ENCODE measurements around the gene JAM3.

Gene JAM3

DNA sequence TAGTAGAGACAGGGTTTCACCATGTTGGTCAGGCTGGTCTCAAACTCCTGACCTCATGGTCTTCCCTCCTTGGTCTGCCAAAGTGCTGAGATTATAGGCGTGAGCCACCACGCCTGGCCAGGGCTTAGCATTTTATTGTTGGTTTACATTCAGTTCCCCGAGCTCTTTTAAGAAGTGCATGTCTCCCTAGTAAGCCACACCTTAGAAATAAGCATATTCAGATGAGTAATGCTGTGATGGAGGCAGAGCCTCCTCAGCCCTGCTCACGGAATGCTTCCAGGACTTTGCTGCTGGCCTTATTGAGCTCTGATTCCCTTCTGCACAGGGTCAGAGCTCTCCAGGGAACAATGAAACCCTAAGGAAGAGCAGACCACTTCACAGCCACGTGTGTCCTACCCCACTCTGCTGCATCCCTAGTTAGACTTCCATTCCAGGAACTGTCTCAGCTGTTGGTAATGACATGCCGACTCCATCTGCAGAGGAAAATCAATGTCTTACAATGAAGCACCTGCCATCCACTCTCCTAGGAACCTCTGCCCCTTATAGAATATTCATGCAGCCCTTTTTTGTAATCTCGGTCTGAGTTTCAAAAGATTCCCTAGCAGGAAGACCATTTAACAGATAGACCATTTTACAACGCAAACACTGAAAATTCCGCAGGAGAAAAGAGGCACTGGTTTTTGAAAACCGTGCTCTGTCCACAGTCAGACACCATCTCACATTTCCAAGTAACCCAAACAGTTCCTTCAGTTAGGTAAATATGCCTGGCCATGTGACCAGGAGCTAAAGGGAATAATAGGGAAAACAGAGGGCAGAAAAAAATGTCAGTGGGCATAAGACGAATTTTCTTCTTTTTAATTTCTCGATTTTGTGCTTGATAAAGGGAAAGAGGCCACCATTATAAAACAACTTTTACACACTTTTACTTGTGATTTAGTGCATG is 1.7 kb upstream of the JAM3 start:
- H3K4me2 ChIP-seq (ENCODE audit: low read length, poor library complexity, severe bottlenecking), result no peak overlapping the region
- H3K36me3 ChIP-seq (ENCODE audit: control insufficient read depth in 1 of 2, insufficient read depth in 2 of 2, low read depth in 1 of 2, low read length in 2 of 2), result no peaks in the 10 kb centered on the region
- H3K27me3 ChIP-seq (ENCODE audit: control insufficient read depth in 1 of 2, insufficient read depth in 1 of 2, low read length in 2 of 2), result peaks cover 7 to 34% of the 10 kb centered on the region in 2 experiments
- WGBS, result 71% methylated on average over 8 of the region's 12 CpGs
- H2AK5ac ChIP-seq (ENCODE audit: low read length, severe bottlenecking), result no peak overlapping the region
- no peak overlapping the region for H4K91ac ChIP-seq (ENCODE audit: low read length)
- H3K4me1 ChIP-seq (ENCODE audit: control insufficient read depth, insufficient read depth, low read depth, low read length), result no peaks in the 10 kb centered on the region
- no peak overlapping the region for H2AFZ ChIP-seq (ENCODE audit: low read depth, low read length)
- H2BK12ac ChIP-seq (ENCODE audit: low read length in 2 of 2), result no peak overlapping the region
- H3K9me3 ChIP-seq (ENCODE audit: control insufficient read depth, low read length), result no peaks in the 10 kb centered on the region
- no peak overlapping the region for H3K27ac ChIP-seq (ENCODE audit: low read length, poor library complexity, severe bottlenecking)
- no peaks in the 10 kb centered on the region for H3K79me1 ChIP-seq (replicated peaks; ENCODE audit: low read length, poor library complexity, severe bottlenecking)
- no peak overlapping the region for H3K4ac ChIP-seq (ENCODE audit: low read depth in 1 of 2, low read length in 2 of 2)
- H3K23ac ChIP-seq (ENCODE audit: low read length in 2 of 2), result no peak overlapping the region
- no peak overlapping the region for H2BK120ac ChIP-seq (ENCODE audit: low read depth, low read length)
- no peak overlapping the region for H3K4me3 ChIP-seq (ENCODE audit: insufficient read depth in 1 of 2, low read depth in 1 of 2, low read length in 2 of 2)
- no peak overlapping the region for H3K18ac ChIP-seq (ENCODE audit: low read depth in 1 of 2, low read length in 2 of 2)
- no peak overlapping the region for H3K14ac ChIP-seq (ENCODE audit: low read length in 2 of 2)
- H3K9ac ChIP-seq (ENCODE audit: low read length), result no peak overlapping the region
- no peak overlapping the region for H2BK15ac ChIP-seq (ENCODE audit: low read depth, poor library complexity, severe bottlenecking)
- no peak for DNase-seq
- H4K8ac ChIP-seq (ENCODE audit: low read length), result no peak overlapping the region
- H2BK5ac ChIP-seq (ENCODE audit: low read depth, low read length, poor library complexity, severe bottlenecking), result no peak overlapping the region

GRCh38 chr11:134069426-134070341 is 812 bp downstream of the JAM3 start:
- H3K18ac ChIP-seq (ENCODE audit: low read depth in 1 of 2, low read length in 2 of 2), result peak overlapping the region in 1 of 2 experiments; percentile 9
- WGBS, result 12% methylated on average over 40 of the region's 41 CpGs
- H3K4me3 ChIP-seq (ENCODE audit: insufficient read depth in 1 of 2, low read depth in 1 of 2, low read length in 2 of 2), result peak overlapping the region; percentile 73 to 84
- peaks cover 0 to 17% of the 10 kb centered on the region in 2 experiments for H3K27me3 ChIP-seq (ENCODE audit: control insufficient read depth in 1 of 2, insufficient read depth in 1 of 2, low read length in 2 of 2)
- no peak overlapping the region for H2BK5ac ChIP-seq (ENCODE audit: low read depth, low read length, poor library complexity, severe bottlenecking)
- H2BK15ac ChIP-seq (ENCODE audit: low read depth, poor library complexity, severe bottlenecking), result peak overlapping the region; percentile 67
- H2AK5ac ChIP-seq (ENCODE audit: low read length, severe bottlenecking), result no peak overlapping the region
- peak overlapping the region; percentile 58 for H4K8ac ChIP-seq (ENCODE audit: low read length)
- DNase-seq, result peak; percentile 40
- H3K79me1 ChIP-seq (replicated peaks; ENCODE audit: low read length, poor library complexity, severe bottlenecking), result peaks cover 2% of the 10 kb centered on the region
- no peak overlapping the region for H3K27ac ChIP-seq (ENCODE audit: low read length, poor library complexity, severe bottlenecking)
- peak overlapping the region; percentile 93 for H2BK120ac ChIP-seq (ENCODE audit: low read depth, low read length)
- H3K36me3 ChIP-seq (ENCODE audit: control insufficient read depth in 1 of 2, insufficient read depth in 2 of 2, low read depth in 1 of 2, low read length in 2 of 2), result no peaks in the 10 kb centered on the region
- peak overlapping the region; percentile 86 for H3K9ac ChIP-seq (ENCODE audit: low read length)
- H4K91ac ChIP-seq (ENCODE audit: low read length), result no peak overlapping the region
- H3K23ac ChIP-seq (ENCODE audit: low read length in 2 of 2), result no peak overlapping the region
- H2BK12ac ChIP-seq (ENCODE audit: low read length in 2 of 2), result no peak overlapping the region
- no peak overlapping the region for H3K14ac ChIP-seq (ENCODE audit: low read length in 2 of 2)
- peak overlapping the region; percentile 83 for H2AFZ ChIP-seq (ENCODE audit: low read depth, low read length)
- no peak overlapping the region for H3K4ac ChIP-seq (ENCODE audit: low read depth in 1 of 2, low read length in 2 of 2)
- no peaks in the 10 kb centered on the region for H3K9me3 ChIP-seq (ENCODE audit: control insufficient read depth, low read length)
- H3K4me1 ChIP-seq (ENCODE audit: control insufficient read depth, insufficient read depth, low read depth, low read length), result no peaks in the 10 kb centered on the region
- H3K4me2 ChIP-seq (ENCODE audit: low read length, poor library complexity, severe bottlenecking), result peak overlapping the region; percentile 72

DNA sequence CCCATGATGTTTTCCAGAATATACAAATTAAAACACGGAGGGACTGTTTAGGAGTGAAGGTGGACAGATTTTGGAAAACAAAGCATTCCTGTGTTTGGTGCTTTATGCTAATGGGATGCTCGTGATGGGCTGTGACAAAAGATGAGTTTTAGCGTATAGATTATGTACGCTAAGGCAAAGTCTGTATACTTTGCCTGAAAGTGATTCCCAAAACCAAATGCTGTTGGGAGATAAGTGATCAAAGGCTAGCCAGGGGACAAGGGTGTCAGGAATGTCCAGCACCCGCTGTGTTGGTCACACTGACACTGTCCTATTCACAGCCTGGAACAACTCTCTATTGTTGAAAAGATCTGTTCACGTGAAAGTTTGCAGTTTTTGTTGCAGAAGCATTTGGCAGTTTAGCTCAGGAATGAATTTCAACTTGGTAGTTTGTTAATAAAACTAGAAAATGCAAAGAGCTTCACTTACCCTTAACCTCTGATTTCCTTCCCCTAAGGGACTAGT is 1.5 kb downstream of the JAM3 start:
- H3K14ac ChIP-seq (ENCODE audit: low read length in 2 of 2), result no peak overlapping the region
- no peak overlapping the region for H3K4ac ChIP-seq (ENCODE audit: low read depth in 1 of 2, low read length in 2 of 2)
- H3K79me1 ChIP-seq (replicated peaks; ENCODE audit: low read length, poor library complexity, severe bottlenecking), result peaks cover 2% of the 10 kb centered on the region
- H4K91ac ChIP-seq (ENCODE audit: low read length), result no peak overlapping the region
- H2AK5ac ChIP-seq (ENCODE audit: low read length, severe bottlenecking), result no peak overlapping the region
- peak overlapping the region in 1 of 2 experiments; percentile 84 for H3K4me3 ChIP-seq (ENCODE audit: insufficient read depth in 1 of 2, low read depth in 1 of 2, low read length in 2 of 2)
- H3K23ac ChIP-seq (ENCODE audit: low read length in 2 of 2), result peak overlapping the region in 1 of 2 experiments; percentile 27
- H3K18ac ChIP-seq (ENCODE audit: low read depth in 1 of 2, low read length in 2 of 2), result no peak overlapping the region
- H3K4me2 ChIP-seq (ENCODE audit: low read length, poor library complexity, severe bottlenecking), result no peak overlapping the region
- H2AFZ ChIP-seq (ENCODE audit: low read depth, low read length), result no peak overlapping the region
- 78% methylated on average over 5 of the region's 6 CpGs for WGBS
- no peak overlapping the region for H2BK15ac ChIP-seq (ENCODE audit: low read depth, poor library complexity, severe bottlenecking)
- H3K27ac ChIP-seq (ENCODE audit: low read length, poor library complexity, severe bottlenecking), result no peak overlapping the region
- H3K27me3 ChIP-seq (ENCODE audit: control insufficient read depth in 1 of 2, insufficient read depth in 1 of 2, low read length in 2 of 2), result peaks cover 0 to 14% of the 10 kb centered on the region in 2 experiments
- H4K8ac ChIP-seq (ENCODE audit: low read length), result no peak overlapping the region
- no peak overlapping the region for H2BK5ac ChIP-seq (ENCODE audit: low read depth, low read length, poor library complexity, severe bottlenecking)
- no peak for DNase-seq
- H3K36me3 ChIP-seq (ENCODE audit: control insufficient read depth in 1 of 2, insufficient read depth in 2 of 2, low read depth in 1 of 2, low read length in 2 of 2), result no peaks in the 10 kb centered on the region
- no peak overlapping the region for H2BK12ac ChIP-seq (ENCODE audit: low read length in 2 of 2)
- no peak overlapping the region for H2BK120ac ChIP-seq (ENCODE audit: low read depth, low read length)
- no peaks in the 10 kb centered on the region for H3K9me3 ChIP-seq (ENCODE audit: control insufficient read depth, low read length)
- H3K4me1 ChIP-seq (ENCODE audit: control insufficient read depth, insufficient read depth, low read depth, low read length), result no peaks in the 10 kb centered on the region
- H3K9ac ChIP-seq (ENCODE audit: low read length), result peak overlapping the region; percentile 86
